ENCODE results near the gene GATAD2A.

- no peak for TF ChIP-seq SUZ12 (IDR thresholded peaks at IDR 0.05; ENCODE audit: extremely low read depth, insufficient read depth, insufficient read length)
- TF ChIP-seq YY1 (IDR thresholded peaks at IDR 0.05; ENCODE audit: insufficient read depth, insufficient read length): no peak
- TF ChIP-seq ZNF274 (IDR thresholded peaks at IDR 0.05; ENCODE audit: low read depth, low read length): no peak
Observed at GRCh38 chr19:19525611-19526380, 120.3 kb downstream of the GATAD2A start.

Data from NT2/D1 (cell line).